IMR-90 (cell line): ENCODE data around the gene ZBTB32. TPM values are rescaled to one million over a fixed set of nuclear protein-coding genes. Genes with fewer than 3 reads are reported as not detected.

Source experiments
- ATAC-seq: fragments of 200-7000 bp; cut with Tn5 transposase; 2 replicates; pipeline ENCODE4 v1.9.1; 2020; ENCODE audit warnings: low read depth, mild to moderate bottlenecking, moderate library complexity
- BruUV-seq: library from RNA; stranded (reverse); fragments of 400-500 nt; replicated peaks from 2 replicates; lab custom pipeline; 2021; lab: Mats Ljungman, UMichigan
- CTCF ChIA-PET: fragments of 300-600 bp; formaldehyde crosslinking; extraction: SDS; loops from one replicate; lab custom pipeline; 2021; ENCODE audit warnings: antibody characterized with exemption; lab: Yijun Ruan, JAX
- POLR2A ChIA-PET: fragments of 300-600 bp; sonication (Branson Sonifier 250); formaldehyde crosslinking; loops from one replicate; lab custom pipeline; 2022; ENCODE audit warnings: antibody characterized with exemption; ENCODE audit not compliant: unreplicated experiment; lab: Charles Lee
- DNase-seq: peaks from one replicate; pipeline ENCODE4 v3.0.0; 2013
- H2AFZ ChIP-seq: replicated peaks from 2 replicates; pipeline ENCODE3; 2013; ENCODE audit warnings: low read length, mild to moderate bottlenecking; ENCODE audit not compliant: poor library complexity
- H2AK5ac ChIP-seq: 2 replicates; pipeline ENCODE4 v1.6.1; 2013; ENCODE audit warnings: low read depth, low read length, inconsistent platforms
- H2AK9ac ChIP-seq: replicated peaks from 2 replicates; pipeline ENCODE3; 2013; ENCODE audit warnings: mild to moderate bottlenecking, low read depth, low read length, moderate library complexity; ENCODE audit not compliant: poor library complexity
- H2BK120ac ChIP-seq: 2 replicates; pipeline ENCODE4 v1.6.1; 2013; ENCODE audit warnings: low read depth, low read length, inconsistent platforms
- H2BK15ac ChIP-seq: 3 replicates; pipeline ENCODE4 v1.6.1; 2013; ENCODE audit warnings: low read depth, low read length, inconsistent platforms
- H2BK20ac ChIP-seq: 2 replicates; pipeline ENCODE4 v1.6.1; 2013; ENCODE audit warnings: low read depth, mild to moderate bottlenecking, inconsistent platforms, low read length, moderate library complexity
- H2BK5ac ChIP-seq: 2 replicates; pipeline ENCODE4 v1.6.1; 2013; ENCODE audit warnings: mild to moderate bottlenecking, low read depth, low read length, inconsistent platforms; ENCODE audit not compliant: poor library complexity, severe bottlenecking
- H3K14ac ChIP-seq: replicated peaks from 2 replicates; pipeline ENCODE4 v1.6.1; 2013; ENCODE audit warnings: low read depth, low read length, inconsistent platforms
- H3K18ac ChIP-seq: 2 replicates; pipeline ENCODE4 v1.6.1; 2013; ENCODE audit warnings: low read depth, low read length, control low read depth
- H3K23ac ChIP-seq: 2 replicates; pipeline ENCODE4 v1.6.1; 2013; ENCODE audit warnings: low read depth, low read length, inconsistent platforms
- H3K27ac ChIP-seq: 2 replicates; pipeline ENCODE4 v1.5.1; 2013; ENCODE audit warnings: mild to moderate bottlenecking, control low read depth, low read length; ENCODE audit not compliant: insufficient read depth
- H3K27me3 ChIP-seq: 2 replicates; pipeline ENCODE4 v1.6.1; 2013; ENCODE audit warnings: low read length; ENCODE audit not compliant: control insufficient read depth, insufficient read depth
- H3K36me3 ChIP-seq: 2 replicates; pipeline ENCODE4 v1.6.1; 2013; ENCODE audit warnings: low read length, mixed read lengths; ENCODE audit not compliant: control insufficient read depth, insufficient read depth
- H3K4ac ChIP-seq: 2 replicates; pipeline ENCODE4 v1.6.1; 2013; ENCODE audit warnings: low read depth, low read length, inconsistent platforms
- H3K4me1 ChIP-seq: 2 replicates; pipeline ENCODE4 v1.6.1; 2013; ENCODE audit warnings: low read length, mixed read lengths; ENCODE audit not compliant: control insufficient read depth, insufficient read depth
- H3K4me2 ChIP-seq: 2 replicates; pipeline ENCODE4 v1.6.1; 2013; ENCODE audit warnings: low read depth, mild to moderate bottlenecking, control low read depth, low read length, moderate library complexity
- H3K4me3 ChIP-seq: 2 replicates; pipeline ENCODE4 v1.5.1; 2013; ENCODE audit warnings: low read depth, mild to moderate bottlenecking, control low read depth, low read length, moderate library complexity; ENCODE audit not compliant: insufficient read depth
- H3K56ac ChIP-seq: 2 replicates; pipeline ENCODE4 v1.6.1; 2013; ENCODE audit warnings: low read length, inconsistent platforms; ENCODE audit not compliant: insufficient read depth; ENCODE audit errors: extremely low read depth
- H3K79me1 ChIP-seq, 2 experiments: 2 replicates each; pipeline ENCODE4 v1.6.1; 2013; ENCODE audit warnings: low read length in 2 of 2, inconsistent platforms in 1 of 2, low read depth in 1 of 2
- H3K9ac ChIP-seq: 2 replicates; pipeline ENCODE4 v1.6.1; 2013; ENCODE audit warnings: low read depth, low read length, control low read depth
- H3K9me1 ChIP-seq: 2 replicates; pipeline ENCODE4 v1.6.1; 2013; ENCODE audit warnings: low read length, inconsistent platforms; ENCODE audit not compliant: insufficient read depth
- H3K9me3 ChIP-seq: 2 replicates; pipeline ENCODE4 v1.6.1; 2013; ENCODE audit warnings: low read length; ENCODE audit not compliant: control insufficient read depth, insufficient read depth
- H4K20me1 ChIP-seq: 2 replicates; pipeline ENCODE4 v1.6.1; 2013; ENCODE audit warnings: low read length, inconsistent platforms; ENCODE audit not compliant: insufficient read depth
- H4K5ac ChIP-seq: 2 replicates; pipeline ENCODE4 v1.6.1; 2013; ENCODE audit warnings: mild to moderate bottlenecking, low read depth, low read length, control low read depth
- H4K8ac ChIP-seq, 2 experiments: 2 replicates each; pipeline ENCODE4 v1.6.1; 2013; ENCODE audit warnings: low read depth in 2 of 2, low read length in 2 of 2, control low read depth in 1 of 2, inconsistent platforms in 1 of 2
- H4K91ac ChIP-seq: 2 replicates; pipeline ENCODE4 v1.6.1; 2013; ENCODE audit warnings: low read depth, low read length, inconsistent platforms; ENCODE audit not compliant: insufficient read depth
- MXI1 ChIP-seq: IDR thresholded peaks from 2 replicates; pipeline ENCODE4 v1.6.1; 2012; ENCODE audit warnings: low read depth, mild to moderate bottlenecking, low read length, moderate library complexity, borderline replicate concordance
- WGBS, 2 experiments: methylation state at CpG; one replicate each; pipeline versions ENCODE4 v1.1.5 to v1.1.7; 2013; ENCODE audit warnings: missing lambda C conversion rate in 2 of 2; ENCODE audit not compliant: insufficient read length in 1 of 2; ENCODE audit errors: extremely low coverage in 2 of 2; 5-methylcytosine and 5-hydroxymethylcytosine counted together
- dilution Hi-C: fragments of 300-500 bp; cut with HindIII; formaldehyde crosslinking; loops from one replicate; pipeline ENCODE4 v1.14.3; 2018; ENCODE audit warnings: low sequenced_read_pairs; ENCODE audit not compliant: unreplicated experiment
- in situ Hi-C: fragments of 300-500 bp; cut with MboI; formaldehyde crosslinking; loops from 3 replicates; pipeline ENCODE4 v1.14.3; 2019; ENCODE audit warnings: low sequenced_read_pairs, inconsistent platforms, mixed read lengths
- intact Hi-C: fragments of 100-400 bp; cut with micrococcal nuclease; formaldehyde crosslinking; loops from 2 replicates; pipeline ENCODE4 v1.10.0; 2022
- polyA plus RNA-seq, 3 experiments: library from polyadenylated mRNA; depleted of rRNA; stranded (reverse); fragments of >200 nt; gene quantifications; 2 replicates each; pipeline ENCODE4 v1.2.3, GENCODE V29; 2012; ENCODE audit warnings: low replicate concordance in 1 of 3
- total RNA-seq: library from RNA; depleted of rRNA; stranded (reverse); fragments of >200 nt; gene quantifications from 2 replicates; pipeline ENCODE4 v1.2.3, GENCODE V29; 2012
- TF ChIP-seq, protein P1 (sequence below): fragments of 150-350 bp; IDR thresholded peaks from 2 replicates; pipeline ENCODE4 v1.6.1; 2016; ENCODE audit warnings: low read depth, mild to moderate bottlenecking, low read length, moderate library complexity, borderline replicate concordance

Gene ZBTB32
- total and polyA plus RNA-seq, 2 of the 4 experiments (the other 2 are of a cell fraction): not detected

- peak overlapping the region; percentile 85 for H3K9ac ChIP-seq
- no TSS peak for BruUV-seq
Measured at GRCh38 chr19:35746087-35746462, 41.7 kb downstream of the ZBTB32 start.

More at GRCh38 chr19:35746087-35746462, 41.7 kb downstream of the ZBTB32 start:
- peak overlapping the region; percentile 56 for H3K4me3 ChIP-seq
- H3K4ac ChIP-seq: peak overlapping the region; percentile 82; the same call in 1 of the 2 replicates
- H3K56ac ChIP-seq: peak overlapping the region; percentile 81; the same call in 1 of the 2 replicates
- in situ Hi-C loops: no loop called here
- CTCF ChIA-PET: interaction anchor here (1.4 kb wide), 1 partner anchor 185 kb away, joined by 3 read pairs; no protein-coding TSS in a partner anchor
- H3K36me3 ChIP-seq: no peaks in the 10 kb centered on the region
- H3K4me2 ChIP-seq: peak overlapping the region; percentile 81
- H3K23ac ChIP-seq: no peak overlapping the region
- no peaks in the 10 kb centered on the region for H3K27me3 ChIP-seq
- H4K20me1 ChIP-seq: no peaks in the 10 kb centered on the region
- H3K79me1 ChIP-seq: peaks cover 5 to 50% of the 10 kb centered on the region in 2 experiments; a peak in 3 of 4 replicates
- POLR2A ChIA-PET: interaction anchor here (0.6 kb wide), 1 partner anchor 42 kb away, joined by 11 read pairs; no protein-coding TSS in a partner anchor
- H2AFZ ChIP-seq: peak overlapping the region; percentile 86
- peak overlapping the region in 1 of 2 experiments; percentile 87; a peak in 1 of 4 replicates for H4K8ac ChIP-seq
- H3K9me1 ChIP-seq: peaks cover 7% of the 10 kb centered on the region; the same call in 1 of the 2 replicates
- no peak overlapping the region for H2BK20ac ChIP-seq
- dilution Hi-C loops: no loop called here
- H3K14ac ChIP-seq: no peak overlapping the region; the same call in 1 of the 2 replicates
- TF ChIP-seq MXI1: no peak
- TF ChIP-seq, protein P1, sequence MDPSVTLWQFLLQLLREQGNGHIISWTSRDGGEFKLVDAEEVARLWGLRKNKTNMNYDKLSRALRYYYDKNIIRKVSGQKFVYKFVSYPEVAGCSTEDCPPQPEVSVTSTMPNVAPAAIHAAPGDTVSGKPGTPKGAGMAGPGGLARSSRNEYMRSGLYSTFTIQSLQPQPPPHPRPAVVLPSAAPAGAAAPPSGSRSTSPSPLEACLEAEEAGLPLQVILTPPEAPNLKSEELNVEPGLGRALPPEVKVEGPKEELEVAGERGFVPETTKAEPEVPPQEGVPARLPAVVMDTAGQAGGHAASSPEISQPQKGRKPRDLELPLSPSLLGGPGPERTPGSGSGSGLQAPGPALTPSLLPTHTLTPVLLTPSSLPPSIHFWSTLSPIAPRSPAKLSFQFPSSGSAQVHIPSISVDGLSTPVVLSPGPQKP: no peak
- H4K91ac ChIP-seq: no peak overlapping the region
- H3K27ac ChIP-seq: peak overlapping the region; percentile 69
- DNase-seq (no peak), ATAC-seq (no peak)
- H2AK9ac ChIP-seq: peak overlapping the region; percentile 98
- H2BK5ac ChIP-seq: no peak overlapping the region
- H2BK15ac ChIP-seq: no peak overlapping the region
- intact Hi-C loops: no loop called here
- H2AK5ac ChIP-seq: peak overlapping the region; percentile 78
- H3K4me1 ChIP-seq: peaks cover 3% of the 10 kb centered on the region; the same call in 1 of the 2 replicates
- no peak overlapping the region for H2BK120ac ChIP-seq
- no peak overlapping the region for H4K5ac ChIP-seq
- no peaks in the 10 kb centered on the region for H3K9me3 ChIP-seq
- no peak overlapping the region for H3K18ac ChIP-seq
- WGBS, 2 experiments: 0% methylated on average over 2 of the region's 4 CpGs; no CpG with 5 or more reads in 1 of the 2 experiments
